ENCODE data around the gene HTR3E. TPM values are rescaled to one million over a fixed set of nuclear protein-coding genes. Genes with fewer than 3 reads are reported as not detected.

Gene HTR3E, protein sequence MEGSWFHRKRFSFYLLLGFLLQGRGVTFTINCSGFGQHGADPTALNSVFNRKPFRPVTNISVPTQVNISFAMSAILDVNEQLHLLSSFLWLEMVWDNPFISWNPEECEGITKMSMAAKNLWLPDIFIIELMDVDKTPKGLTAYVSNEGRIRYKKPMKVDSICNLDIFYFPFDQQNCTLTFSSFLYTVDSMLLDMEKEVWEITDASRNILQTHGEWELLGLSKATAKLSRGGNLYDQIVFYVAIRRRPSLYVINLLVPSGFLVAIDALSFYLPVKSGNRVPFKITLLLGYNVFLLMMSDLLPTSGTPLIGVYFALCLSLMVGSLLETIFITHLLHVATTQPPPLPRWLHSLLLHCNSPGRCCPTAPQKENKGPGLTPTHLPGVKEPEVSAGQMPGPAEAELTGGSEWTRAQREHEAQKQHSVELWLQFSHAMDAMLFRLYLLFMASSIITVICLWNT
- not detected in 2 replicates for total RNA-seq
- long read RNA-seq, result 0 reads

DNA sequence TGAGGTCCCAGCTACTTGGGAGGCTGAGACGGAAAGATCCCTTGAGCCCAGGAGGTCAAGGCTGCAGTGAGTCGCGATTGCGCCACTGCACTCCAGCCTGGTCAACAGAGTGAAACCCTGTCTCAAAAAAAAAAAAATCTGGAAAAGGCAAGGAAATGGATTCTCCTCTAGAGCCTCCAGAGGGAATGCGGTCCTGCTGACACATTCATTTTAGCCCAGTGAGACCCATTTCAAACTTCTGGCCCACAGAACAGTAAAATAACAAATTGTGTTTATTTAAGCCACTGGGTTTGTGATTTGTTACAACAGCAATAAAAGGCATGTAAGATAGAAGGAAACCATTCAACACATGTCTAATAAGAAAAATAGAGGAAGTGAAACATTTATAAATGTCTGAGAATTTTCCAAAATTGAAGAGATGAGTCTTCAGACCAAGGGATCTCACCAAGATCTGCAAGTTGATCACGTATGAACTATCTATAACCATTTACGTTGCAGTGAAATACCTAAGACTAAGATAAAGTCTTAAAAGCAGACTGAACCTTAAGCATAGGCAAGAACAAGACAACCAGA lies at the start of gene HTR3E:
HTR3E (plus strand) TSS at position 254 of the 573 bp plus-strand sequence. CDS start 466 bp downstream, outside the sequence.
- peaks cover 16% of the 10 kb centered on the region for H3K4me1 Mint-ChIP-seq (ENCODE audit: unreplicated experiment)
- no peaks in the 10 kb centered on the region for H3K36me3 Mint-ChIP-seq (ENCODE audit: unreplicated experiment)
- TF ChIP-seq, protein P1, sequence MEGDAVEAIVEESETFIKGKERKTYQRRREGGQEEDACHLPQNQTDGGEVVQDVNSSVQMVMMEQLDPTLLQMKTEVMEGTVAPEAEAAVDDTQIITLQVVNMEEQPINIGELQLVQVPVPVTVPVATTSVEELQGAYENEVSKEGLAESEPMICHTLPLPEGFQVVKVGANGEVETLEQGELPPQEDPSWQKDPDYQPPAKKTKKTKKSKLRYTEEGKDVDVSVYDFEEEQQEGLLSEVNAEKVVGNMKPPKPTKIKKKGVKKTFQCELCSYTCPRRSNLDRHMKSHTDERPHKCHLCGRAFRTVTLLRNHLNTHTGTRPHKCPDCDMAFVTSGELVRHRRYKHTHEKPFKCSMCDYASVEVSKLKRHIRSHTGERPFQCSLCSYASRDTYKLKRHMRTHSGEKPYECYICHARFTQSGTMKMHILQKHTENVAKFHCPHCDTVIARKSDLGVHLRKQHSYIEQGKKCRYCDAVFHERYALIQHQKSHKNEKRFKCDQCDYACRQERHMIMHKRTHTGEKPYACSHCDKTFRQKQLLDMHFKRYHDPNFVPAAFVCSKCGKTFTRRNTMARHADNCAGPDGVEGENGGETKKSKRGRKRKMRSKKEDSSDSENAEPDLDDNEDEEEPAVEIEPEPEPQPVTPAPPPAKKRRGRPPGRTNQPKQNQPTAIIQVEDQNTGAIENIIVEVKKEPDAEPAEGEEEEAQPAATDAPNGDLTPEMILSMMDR (IDR thresholded peaks at IDR 0.05), result no peak
- DNase-seq (ENCODE audit: extremely low spot score, unreplicated experiment), result no peak
- H3K4me3 Mint-ChIP-seq (ENCODE audit: unreplicated experiment), result no peak within 1 kb of the TSS
- peaks cover 9% of the 10 kb centered on the region for H3K27me3 Mint-ChIP-seq (ENCODE audit: unreplicated experiment)
- H3K27ac Mint-ChIP-seq (ENCODE audit: unreplicated experiment), result peak within 1 kb of the TSS; percentile 44
- H3K9me3 Mint-ChIP-seq (ENCODE audit: unreplicated experiment), result peaks cover 5% of the 10 kb centered on the region

DNA sequence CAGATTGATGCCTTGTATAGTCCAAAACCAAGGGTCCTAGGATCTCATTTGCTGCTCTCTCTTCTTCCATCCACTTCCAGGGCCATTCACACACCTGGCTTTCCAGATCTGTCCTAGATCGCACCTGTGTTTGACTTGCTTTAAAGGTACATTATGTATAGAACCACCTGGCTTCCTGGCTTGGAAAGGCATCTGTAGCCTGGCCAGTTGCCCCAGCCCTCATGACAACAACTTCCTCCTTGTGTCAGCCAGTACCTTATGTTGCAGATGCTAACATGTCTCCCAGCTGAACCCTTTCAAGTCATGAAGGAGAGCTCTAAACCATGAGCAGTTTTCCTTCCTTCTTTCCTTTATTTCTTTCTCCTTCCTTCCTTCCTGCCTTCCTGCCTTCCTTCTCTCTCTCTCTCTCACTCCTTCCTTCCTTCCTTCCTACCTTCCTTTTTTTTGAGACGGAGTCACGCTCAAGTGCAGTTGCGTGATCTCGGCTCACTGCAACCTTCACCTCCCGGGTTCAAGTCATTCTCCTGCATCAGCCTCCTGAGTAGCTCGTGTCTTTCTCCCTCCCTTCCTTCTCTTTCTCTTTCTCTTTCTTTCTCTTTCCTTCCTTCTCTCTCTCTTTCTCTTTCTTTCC lies 46.5 kb upstream of the HTR3E start:
- no peaks in the 10 kb centered on the region for H3K4me1 Mint-ChIP-seq (ENCODE audit: unreplicated experiment)
- H3K27me3 Mint-ChIP-seq (ENCODE audit: unreplicated experiment), result peaks cover 31% of the 10 kb centered on the region
- TF ChIP-seq, protein P1 (IDR thresholded peaks at IDR 0.05), result no peak
- H3K27ac Mint-ChIP-seq (ENCODE audit: unreplicated experiment), result no peak overlapping the region
- no peaks in the 10 kb centered on the region for H3K36me3 Mint-ChIP-seq (ENCODE audit: unreplicated experiment)
- no peak for DNase-seq (ENCODE audit: extremely low spot score, unreplicated experiment)
- H3K4me3 Mint-ChIP-seq (ENCODE audit: unreplicated experiment), result no peak overlapping the region
- H3K9me3 Mint-ChIP-seq (ENCODE audit: unreplicated experiment), result no peaks in the 10 kb centered on the region

DNA sequence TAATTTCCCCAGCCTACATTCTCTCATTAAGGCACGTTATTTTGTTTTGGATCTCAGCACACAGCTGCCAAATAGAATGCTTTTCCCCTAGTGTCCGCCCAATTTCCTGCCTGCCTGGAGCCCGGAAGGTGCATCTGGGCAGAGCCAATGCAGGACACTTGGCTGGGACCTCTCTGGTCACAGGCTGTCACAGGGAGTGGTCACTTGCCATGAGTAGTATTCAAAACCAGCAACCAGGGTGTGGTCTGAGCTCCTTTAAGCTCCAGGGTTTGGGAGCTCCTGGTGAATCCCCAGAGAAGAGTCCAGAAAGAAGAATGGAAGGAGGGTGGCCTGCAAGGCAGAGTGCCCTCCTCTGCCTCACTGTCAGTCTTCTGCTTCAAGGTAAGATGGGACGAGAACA lies 44.1 kb upstream of the HTR3E start, which contains the start of gene HTR3C:
HTR3C (plus strand) TSS at position 281 of the 400 bp plus-strand sequence; CDS start at position 315, 34 bp downstream.
- Mint-ChIP-seq H3K4me1 (ENCODE audit: unreplicated experiment) (no peaks in the 10 kb centered on the region), H3K27me3 (ENCODE audit: unreplicated experiment) (peaks cover 33% of the 10 kb centered on the region), H3K27ac (ENCODE audit: unreplicated experiment) (no peak within 1 kb of the TSS), H3K9me3 (ENCODE audit: unreplicated experiment) (no peaks in the 10 kb centered on the region), H3K4me3 (ENCODE audit: unreplicated experiment) (no peak within 1 kb of the TSS), H3K36me3 (ENCODE audit: unreplicated experiment) (no peaks in the 10 kb centered on the region)
- TF ChIP-seq, protein P1 (IDR thresholded peaks at IDR 0.05), result no peak
- DNase-seq (ENCODE audit: extremely low spot score, unreplicated experiment), result no peak

DNA sequence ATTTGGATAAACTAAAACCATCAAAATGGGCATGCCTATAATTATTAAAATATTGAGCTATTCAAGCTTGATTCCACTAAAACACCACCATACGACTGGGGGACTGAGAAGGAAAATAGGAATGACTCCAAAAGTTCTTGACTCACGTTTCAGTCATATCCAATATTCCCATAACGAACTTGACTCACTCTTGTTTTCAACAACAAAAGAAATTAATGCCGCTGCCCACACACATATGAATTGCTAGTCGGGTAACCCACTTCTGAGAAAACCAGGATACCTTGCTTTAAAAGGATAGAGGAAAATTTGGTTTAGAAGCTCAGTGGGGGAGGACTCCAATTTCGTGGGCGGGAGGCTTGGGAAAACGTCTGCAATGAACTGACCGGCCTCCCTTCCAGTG lies 38.8 kb upstream of the HTR3E start:
- no peak overlapping the region for H3K4me3 Mint-ChIP-seq (ENCODE audit: unreplicated experiment)
- H3K36me3 Mint-ChIP-seq (ENCODE audit: unreplicated experiment), result no peaks in the 10 kb centered on the region
- peaks cover 26% of the 10 kb centered on the region for H3K27me3 Mint-ChIP-seq (ENCODE audit: unreplicated experiment)
- TF ChIP-seq, protein P1 (IDR thresholded peaks at IDR 0.05), result no peak
- H3K4me1 Mint-ChIP-seq (ENCODE audit: unreplicated experiment), result no peaks in the 10 kb centered on the region
- no peak for DNase-seq (ENCODE audit: extremely low spot score, unreplicated experiment)
- H3K27ac Mint-ChIP-seq (ENCODE audit: unreplicated experiment), result no peak overlapping the region
- H3K9me3 Mint-ChIP-seq (ENCODE audit: unreplicated experiment), result no peaks in the 10 kb centered on the region

DNA sequence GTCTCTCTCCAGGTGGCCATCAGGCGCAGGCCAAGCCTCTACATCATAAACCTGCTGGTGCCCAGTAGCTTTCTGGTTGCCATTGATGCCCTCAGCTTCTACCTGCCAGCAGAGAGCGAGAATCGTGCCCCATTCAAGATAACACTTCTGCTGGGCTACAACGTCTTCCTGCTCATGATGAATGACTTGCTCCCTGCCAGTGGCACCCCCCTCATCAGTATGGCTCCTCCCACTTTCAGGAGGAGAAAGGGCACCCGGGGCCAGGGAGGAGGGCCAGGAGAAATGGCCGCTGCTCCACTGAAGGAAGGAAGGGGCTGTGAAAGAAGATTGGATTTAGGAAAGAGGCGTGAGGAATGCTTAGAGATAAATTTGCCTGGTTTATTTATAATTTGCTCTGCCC lies 37.4 kb upstream of the HTR3E start:
- Mint-ChIP-seq H3K9me3 (ENCODE audit: unreplicated experiment) (no peaks in the 10 kb centered on the region), H3K27ac (ENCODE audit: unreplicated experiment) (no peak overlapping the region), H3K4me1 (ENCODE audit: unreplicated experiment) (no peaks in the 10 kb centered on the region), H3K36me3 (ENCODE audit: unreplicated experiment) (no peaks in the 10 kb centered on the region), H3K4me3 (ENCODE audit: unreplicated experiment) (no peak overlapping the region), H3K27me3 (ENCODE audit: unreplicated experiment) (peaks cover 24% of the 10 kb centered on the region)
- TF ChIP-seq, protein P1 (IDR thresholded peaks at IDR 0.05), result no peak
- no peak for DNase-seq (ENCODE audit: extremely low spot score, unreplicated experiment)
